ENCODE data around the gene FBXL14.

DNA sequence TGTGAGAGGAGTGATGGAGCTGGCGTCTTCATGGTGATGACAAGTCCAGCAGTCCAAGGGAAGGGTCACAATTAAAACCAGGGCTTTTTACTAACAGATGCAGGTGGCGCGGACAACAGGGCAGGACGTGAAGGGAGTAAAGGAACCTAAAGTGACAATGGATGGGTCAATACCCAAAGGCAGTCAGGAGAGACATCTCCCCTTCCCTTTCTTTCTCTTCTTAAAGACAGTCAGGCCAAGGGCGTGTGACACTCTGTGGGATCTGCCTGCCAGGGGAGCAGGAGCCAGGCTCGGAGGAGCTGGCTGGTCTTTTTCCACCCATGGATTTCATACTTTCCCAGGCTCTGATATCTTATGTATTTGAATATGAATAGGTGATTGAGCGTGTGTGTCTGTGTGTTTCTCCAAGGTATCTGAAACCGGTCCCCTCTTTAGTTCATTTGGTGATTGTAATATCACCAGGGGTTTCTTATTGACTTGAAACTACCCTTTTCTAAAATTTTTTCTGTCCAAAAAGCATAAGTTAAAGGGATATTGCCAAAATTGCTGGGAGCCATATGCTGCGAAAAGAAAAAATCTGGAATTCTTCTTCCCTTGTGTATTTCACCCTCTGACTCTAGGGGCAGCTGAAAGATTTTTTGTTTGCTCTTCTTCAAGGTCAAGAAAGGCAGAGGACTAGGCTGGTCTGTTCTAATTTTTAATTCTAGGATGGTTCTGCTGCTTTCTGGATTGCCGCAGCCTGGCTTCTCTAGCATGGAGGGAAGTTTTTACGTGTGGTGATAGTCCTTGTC lies 61.8 kb downstream of the FBXL14 start:
- TF ChIP-seq CTCF (tag by site-specific recombination; IDR thresholded peaks at IDR 0.05) = no peak
- no peak for TF ChIP-seq ZBTB10 (tag by site-specific recombination; IDR thresholded peaks at IDR 0.05)
- no peak for TF ChIP-seq REST (tag by site-specific recombination; IDR thresholded peaks at IDR 0.05)
- no peak for TF ChIP-seq ZNF184 (tag by site-specific recombination; IDR thresholded peaks at IDR 0.05)
- TF ChIP-seq ZNF350 (tag by site-specific recombination; IDR thresholded peaks at IDR 0.05) = no peak
- no peak for TF ChIP-seq ZFHX2 (tag by site-specific recombination; conservative IDR thresholded peaks at IDR 0.05)
